Trophoblast cell (in vitro differentiated cells and primary cell): ENCODE data around the gene SPDYE4.

Experiments used
- DNase-seq, 2 donors: peaks; one replicate each; pipeline ENCODE4 v3.0.0-alpha.2; 2016
- H2AFZ ChIP-seq: 2 replicates; pipeline ENCODE4 v1.6.1; 2013; ENCODE audit warnings: low read length, moderate library complexity, mild to moderate bottlenecking; ENCODE audit not compliant: insufficient read depth, poor library complexity
- H2AK5ac ChIP-seq: 2 replicates; pipeline ENCODE4 v1.6.1; 2013; ENCODE audit warnings: mild to moderate bottlenecking, low read length
- H2BK120ac ChIP-seq: 2 replicates; pipeline ENCODE4 v1.6.1; 2013; ENCODE audit warnings: low read length, mild to moderate bottlenecking, moderate library complexity; ENCODE audit not compliant: insufficient read depth, poor library complexity
- H2BK12ac ChIP-seq: 2 replicates; pipeline ENCODE4 v1.6.1; 2013; ENCODE audit warnings: mild to moderate bottlenecking, low read length, moderate library complexity
- H2BK5ac ChIP-seq: 2 replicates; pipeline ENCODE4 v1.6.1; 2013; ENCODE audit warnings: low read length, low read depth, moderate library complexity, mild to moderate bottlenecking; ENCODE audit not compliant: poor library complexity
- H3K14ac ChIP-seq: 2 replicates; pipeline ENCODE4 v1.6.1; 2013; ENCODE audit warnings: mild to moderate bottlenecking, low read length
- H3K18ac ChIP-seq: 2 replicates; pipeline ENCODE4 v1.6.1; 2013; ENCODE audit warnings: mild to moderate bottlenecking, low read length
- H3K23ac ChIP-seq: 2 replicates; pipeline ENCODE4 v1.6.1; 2013; ENCODE audit warnings: low read length
- H3K27ac ChIP-seq: 2 replicates; pipeline ENCODE4 v1.5.1; 2013; ENCODE audit warnings: low read depth, mild to moderate bottlenecking, inconsistent platforms, low read length, moderate library complexity
- H3K27me3 ChIP-seq: 2 replicates; pipeline ENCODE4 v1.6.1; 2013; ENCODE audit warnings: inconsistent platforms, mild to moderate bottlenecking, low read length, moderate library complexity; ENCODE audit not compliant: insufficient read depth
- H3K36me3 ChIP-seq, 2 experiments: 1 replicate in 1 of 2; 2 replicates in 1 of 2; pipeline ENCODE4 v1.6.1; 2013; ENCODE audit warnings: low read length in 2 of 2, mild to moderate bottlenecking in 2 of 2, moderate library complexity in 1 of 2; ENCODE audit not compliant: insufficient read depth in 2 of 2, control insufficient read depth in 1 of 2
- H3K4ac ChIP-seq: 2 replicates; pipeline ENCODE4 v1.6.1; 2013; ENCODE audit warnings: low read depth, mild to moderate bottlenecking, low read length, moderate library complexity
- H3K4me1 ChIP-seq, 2 experiments: 1 replicate in 1 of 2; 2 replicates in 1 of 2; pipeline ENCODE4 v1.6.1; 2013; ENCODE audit warnings: low read length in 2 of 2, mild to moderate bottlenecking in 2 of 2, moderate library complexity in 1 of 2; ENCODE audit not compliant: insufficient read depth in 2 of 2, control insufficient read depth in 1 of 2
- H3K4me2 ChIP-seq: 2 replicates; pipeline ENCODE4 v1.6.1; 2013; ENCODE audit warnings: inconsistent platforms, mild to moderate bottlenecking, low read length, moderate library complexity
- H3K4me3 ChIP-seq: 2 replicates; pipeline ENCODE4 v1.5.1; 2013; ENCODE audit warnings: mild to moderate bottlenecking, low read depth, low read length, inconsistent platforms
- H3K79me1 ChIP-seq: one replicate; pipeline ENCODE4 v1.6.1; 2013; ENCODE audit warnings: low read length
- H3K79me2 ChIP-seq: 2 replicates; pipeline ENCODE4 v1.6.1; 2013; ENCODE audit warnings: low read length, mild to moderate bottlenecking; ENCODE audit not compliant: control insufficient read depth, insufficient read depth, poor library complexity
- H3K9ac ChIP-seq: 2 replicates; pipeline ENCODE4 v1.6.1; 2013; ENCODE audit warnings: mild to moderate bottlenecking, low read length
- H3K9me3 ChIP-seq: 2 replicates; pipeline ENCODE4 v1.6.1; 2013; ENCODE audit warnings: low read depth, mild to moderate bottlenecking, control low read depth, inconsistent platforms, low read length; ENCODE audit not compliant: insufficient read depth
- H4K12ac ChIP-seq: 2 replicates; pipeline ENCODE4 v1.6.1; 2013; ENCODE audit warnings: low read depth, mild to moderate bottlenecking, low read length, moderate library complexity
- H4K8ac ChIP-seq: 2 replicates; pipeline ENCODE4 v1.6.1; 2013; ENCODE audit warnings: low read depth, mild to moderate bottlenecking, low read length, moderate library complexity
- H4K91ac ChIP-seq: one replicate; pipeline ENCODE4 v1.6.1; 2013; ENCODE audit warnings: low read depth, mild to moderate bottlenecking, low read length, moderate library complexity
- WGBS: extraction: QIAGEN DNeasy Blood & Tissue Kit; methylation state at CpG from one replicate; pipeline ENCODE4 v1.1.7; 2013; ENCODE audit warnings: missing lambda C conversion rate; ENCODE audit not compliant: insufficient read length, insufficient coverage; ENCODE audit errors: extremely low coverage; 5-methylcytosine and 5-hydroxymethylcytosine counted together

Gene SPDYE4

DNA sequence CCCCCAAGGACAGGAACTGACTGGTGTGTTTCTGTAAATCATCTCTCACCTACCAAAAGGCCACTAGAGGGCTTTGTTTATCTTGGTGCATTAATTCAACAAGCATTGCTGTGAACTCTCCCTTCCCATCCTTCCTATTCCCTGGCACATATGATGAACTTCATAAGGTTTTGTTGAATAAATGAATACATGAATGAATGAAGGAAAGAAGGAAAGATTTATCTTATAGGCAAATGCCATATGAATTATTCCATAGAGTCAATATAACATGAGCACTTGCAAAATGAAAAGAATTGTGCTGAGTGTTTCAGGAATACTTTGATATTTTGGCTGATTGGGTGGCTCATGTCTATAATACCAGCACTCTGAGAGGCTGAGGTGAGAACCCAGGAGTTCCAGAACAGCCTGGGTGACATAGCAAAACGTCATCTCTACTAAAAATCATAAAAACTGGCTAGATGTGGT, 4.3 kb downstream of the SPDYE4 start:
- H3K9ac ChIP-seq: no peak overlapping the region
- no peak overlapping the region for H2AFZ ChIP-seq
- no peak overlapping the region for H3K27ac ChIP-seq
- H3K4me2 ChIP-seq: no peak overlapping the region
- H3K4me3 ChIP-seq: no peak overlapping the region
- no peaks in the 10 kb centered on the region for H3K9me3 ChIP-seq
- H4K91ac ChIP-seq: no peak overlapping the region
- H4K12ac ChIP-seq: no peak overlapping the region
- peak in 1 of 2 donors; percentile 47 for DNase-seq
- H2AK5ac ChIP-seq: no peak overlapping the region
- H3K4ac ChIP-seq: no peak overlapping the region
- no peaks in the 10 kb centered on the region for H3K27me3 ChIP-seq
- H3K4me1 ChIP-seq: no peaks in the 10 kb centered on the region
- H3K23ac ChIP-seq: no peak overlapping the region
- H2BK12ac ChIP-seq: no peak overlapping the region
- no peaks in the 10 kb centered on the region for H3K36me3 ChIP-seq
- H3K79me1 ChIP-seq: no peaks in the 10 kb centered on the region
- H3K79me2 ChIP-seq: no peaks in the 10 kb centered on the region
- H3K18ac ChIP-seq: no peak overlapping the region
- H4K8ac ChIP-seq: no peak overlapping the region
- H2BK5ac ChIP-seq: no peak overlapping the region
- WGBS: no CpG with 5 or more reads among the region's 1 CpG
- no peak overlapping the region for H2BK120ac ChIP-seq
- no peak overlapping the region for H3K14ac ChIP-seq

DNA sequence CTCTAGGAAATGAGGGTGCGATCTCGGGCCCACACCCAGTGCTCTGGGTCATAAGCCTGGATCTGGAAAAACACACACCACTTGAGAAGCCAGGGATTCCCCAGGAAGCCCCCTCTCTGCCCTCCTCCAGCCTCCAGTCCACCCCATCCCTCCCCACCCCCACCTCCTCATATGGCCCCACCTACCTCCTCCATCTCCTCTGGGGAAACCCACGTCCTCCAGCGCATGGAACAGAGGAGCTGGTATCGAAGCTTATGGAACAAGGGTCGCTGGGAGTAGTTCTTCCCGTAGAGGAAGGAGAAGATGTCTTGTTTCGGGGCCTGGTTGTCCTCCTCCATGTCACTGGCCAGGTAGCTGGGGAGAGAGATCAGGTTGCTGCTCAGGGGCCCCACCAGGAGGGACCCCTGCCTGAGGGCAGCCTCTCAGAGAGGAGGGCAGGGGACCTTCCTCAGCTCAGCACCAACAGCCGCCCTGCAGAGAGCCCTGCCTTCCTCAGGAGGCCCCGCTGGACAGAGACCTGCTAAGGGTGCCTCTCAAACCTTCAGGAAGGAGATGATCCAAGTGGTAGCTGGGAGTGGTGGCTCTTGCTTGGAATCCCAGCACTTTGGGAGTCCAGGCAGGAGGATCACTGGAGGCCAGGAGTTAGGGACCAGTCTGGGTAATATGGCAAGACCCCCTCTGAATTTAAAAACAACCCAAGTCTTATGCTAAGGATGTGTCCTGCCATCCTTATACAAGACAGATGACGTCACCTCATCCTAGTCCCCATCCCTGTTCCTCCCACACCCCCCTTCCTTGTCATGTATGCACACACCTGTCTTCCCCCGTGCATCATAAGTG, 5.0 kb downstream of the SPDYE4 start:
- no peaks in the 10 kb centered on the region for H3K79me2 ChIP-seq
- no peaks in the 10 kb centered on the region for H3K36me3 ChIP-seq
- H3K23ac ChIP-seq: no peak overlapping the region
- H4K91ac ChIP-seq: no peak overlapping the region
- H2AK5ac ChIP-seq: no peak overlapping the region
- H2BK12ac ChIP-seq: no peak overlapping the region
- H3K9me3 ChIP-seq: no peaks in the 10 kb centered on the region
- H3K4me1 ChIP-seq: no peaks in the 10 kb centered on the region
- no peak overlapping the region for H4K12ac ChIP-seq
- H3K27me3 ChIP-seq: no peaks in the 10 kb centered on the region
- no peak overlapping the region for H2BK5ac ChIP-seq
- H3K18ac ChIP-seq: no peak overlapping the region
- no peak overlapping the region for H2AFZ ChIP-seq
- H3K27ac ChIP-seq: no peak overlapping the region
- H2BK120ac ChIP-seq: no peak overlapping the region
- no peak overlapping the region for H3K4me2 ChIP-seq
- WGBS: no CpG with 5 or more reads among the region's 12 CpGs
- no peak overlapping the region for H3K14ac ChIP-seq
- H3K9ac ChIP-seq: no peak overlapping the region
- H4K8ac ChIP-seq: no peak overlapping the region
- H3K79me1 ChIP-seq: no peaks in the 10 kb centered on the region
- H3K4me3 ChIP-seq: no peak overlapping the region
- no peak overlapping the region for H3K4ac ChIP-seq
- no peak for DNase-seq

DNA sequence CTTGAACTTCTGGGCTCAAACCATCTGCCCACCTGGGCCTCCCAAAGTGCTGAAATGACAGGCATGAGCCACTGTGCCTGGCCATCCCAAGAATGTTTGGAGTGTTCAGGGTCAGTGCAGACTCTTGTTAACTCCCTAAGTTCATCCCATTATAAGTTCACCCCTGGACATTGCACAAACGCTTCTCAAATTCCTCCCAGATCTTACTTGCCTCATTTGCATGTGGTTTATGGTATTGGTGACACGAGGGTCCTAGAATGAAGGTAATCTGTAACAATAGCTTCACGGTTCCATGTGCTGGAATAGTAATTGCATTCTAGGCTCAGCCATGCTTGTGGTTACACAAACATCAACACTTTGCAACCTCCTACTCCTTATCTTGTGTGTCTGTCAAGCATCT, 8.7 kb downstream of the SPDYE4 start:
- Histone ChIP-seq H3K4me1 (no peaks in the 10 kb centered on the region), H3K27ac (no peak overlapping the region), H3K9me3 (peaks cover 2% of the 10 kb centered on the region), H4K12ac (no peak overlapping the region), H2AK5ac (no peak overlapping the region), H3K4ac (no peak overlapping the region), H4K8ac (no peak overlapping the region), H3K23ac (no peak overlapping the region), H3K4me2 (no peak overlapping the region), H4K91ac (no peak overlapping the region), H2BK5ac (no peak overlapping the region), H3K79me2 (no peaks in the 10 kb centered on the region), H2BK12ac (no peak overlapping the region), H3K14ac (no peak overlapping the region), H3K36me3 (no peaks in the 10 kb centered on the region), H2AFZ (no peak overlapping the region), H2BK120ac (no peak overlapping the region), H3K79me1 (peaks cover 2% of the 10 kb centered on the region), H3K18ac (no peak overlapping the region), H3K27me3 (no peaks in the 10 kb centered on the region), H3K4me3 (no peak overlapping the region), H3K9ac (no peak overlapping the region)
- no CpG with 5 or more reads among the region's 3 CpGs for WGBS
- DNase-seq: no peak

DNA sequence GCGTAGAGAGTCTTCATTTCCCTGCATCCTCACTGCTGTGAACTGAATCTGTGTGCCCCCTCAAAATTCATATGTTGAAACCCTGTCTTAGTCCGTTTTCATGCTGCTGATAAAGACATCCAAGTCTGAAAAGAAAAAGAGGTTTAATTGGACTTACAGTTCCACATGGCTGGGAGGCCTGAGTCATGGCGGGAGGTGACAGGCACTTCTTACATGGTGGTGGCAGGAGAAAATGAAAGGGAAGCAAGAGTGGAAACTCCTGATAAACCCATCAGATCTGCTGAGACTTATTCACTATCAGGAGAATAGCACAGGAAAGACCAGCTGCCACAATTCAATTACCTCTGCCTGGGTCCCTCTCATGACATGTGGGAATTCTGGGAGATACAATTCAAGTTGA, 10.6 kb downstream of the SPDYE4 start:
- no peak overlapping the region for H2AFZ ChIP-seq
- no peak overlapping the region for H4K91ac ChIP-seq
- H3K27me3 ChIP-seq: no peaks in the 10 kb centered on the region
- H3K4me3 ChIP-seq: no peak overlapping the region
- H2BK12ac ChIP-seq: no peak overlapping the region
- H3K18ac ChIP-seq: no peak overlapping the region
- no CpG with 5 or more reads among the region's 3 CpGs for WGBS
- H2AK5ac ChIP-seq: no peak overlapping the region
- H3K4ac ChIP-seq: no peak overlapping the region
- H3K23ac ChIP-seq: no peak overlapping the region
- H3K9me3 ChIP-seq: peaks cover 2% of the 10 kb centered on the region
- DNase-seq: no peak
- H3K79me1 ChIP-seq: peaks cover 2% of the 10 kb centered on the region
- no peak overlapping the region for H3K27ac ChIP-seq
- H2BK120ac ChIP-seq: no peak overlapping the region
- H3K79me2 ChIP-seq: no peaks in the 10 kb centered on the region
- no peak overlapping the region for H3K4me2 ChIP-seq
- H2BK5ac ChIP-seq: no peak overlapping the region
- H3K9ac ChIP-seq: no peak overlapping the region
- no peak overlapping the region for H4K12ac ChIP-seq
- no peaks in the 10 kb centered on the region for H3K4me1 ChIP-seq
- no peak overlapping the region for H4K8ac ChIP-seq
- H3K14ac ChIP-seq: no peak overlapping the region
- no peaks in the 10 kb centered on the region for H3K36me3 ChIP-seq
